HEK293T (cell line): ENCODE measurements around the gene DIDO1.

Experiments
- FOXK2 ChIP-seq: fragments of 450-650 bp; IDR thresholded peaks from 2 replicates; pipeline ENCODE4 v1.6.1; 2016; ENCODE audit warnings: mild to moderate bottlenecking
- NFRKB ChIP-seq: fragments of 450-650 bp; IDR thresholded peaks from 2 replicates; pipeline ENCODE4 v1.6.1; 2016; ENCODE audit warnings: mild to moderate bottlenecking, moderate library complexity
- SP1 ChIP-seq: fragments of 450-650 bp; IDR thresholded peaks from 2 replicates; pipeline ENCODE4 v1.6.1; 2017
- SUZ12 ChIP-seq: fragments of 450-650 bp; IDR thresholded peaks from 2 replicates; pipeline ENCODE4 v1.6.1; 2016; ENCODE audit warnings: mild to moderate bottlenecking

DNA sequence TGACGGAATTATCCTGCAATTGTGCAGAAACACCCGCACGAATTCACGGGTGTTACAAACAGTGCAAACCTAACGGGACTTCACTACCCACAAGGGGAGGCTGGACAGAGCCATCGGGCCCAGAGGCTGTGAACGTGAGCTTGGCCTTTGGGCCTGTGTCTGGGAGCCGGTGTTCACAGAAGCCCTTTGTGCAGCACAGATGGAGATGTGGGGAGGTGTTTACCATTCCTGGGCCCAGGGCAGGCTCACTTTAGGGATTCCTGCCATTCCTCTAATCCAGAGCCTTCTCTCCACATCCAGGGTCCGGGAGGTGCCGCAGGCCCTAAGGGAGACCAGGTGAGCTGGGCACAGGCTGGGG is 94.5 kb downstream of the DIDO1 start:
- TF ChIP-seq SUZ12: no peak
- TF ChIP-seq NFRKB: no peak
- TF ChIP-seq FOXK2: no peak
- TF ChIP-seq SP1: no peak
